Osteoblast (primary cell): ENCODE results near the gene LRRK2. TPM values are rescaled to one million over a fixed set of nuclear protein-coding genes. Genes with fewer than 3 reads are reported as not detected.

Experiments
- DNase-seq: peaks from one replicate; pipeline ENCODE4 v3.0.0; 2011; ENCODE audit warnings: low spot score, mixed read lengths; ENCODE audit not compliant: insufficient read length; ENCODE audit errors: missing footprints
- H2AFZ ChIP-seq: 2 replicates; pipeline ENCODE4 v1.6.0; 2011; ENCODE audit warnings: mild to moderate bottlenecking, low read length
- H3K27ac ChIP-seq: 2 replicates; pipeline ENCODE4 v1.5.1; 2011; ENCODE audit warnings: mild to moderate bottlenecking, low read depth, low read length, moderate library complexity
- H3K27me3 ChIP-seq: 2 replicates; pipeline ENCODE4 v1.6.0; 2012; ENCODE audit warnings: mild to moderate bottlenecking, control low read depth, inconsistent platforms, low read length, moderate library complexity; ENCODE audit not compliant: insufficient read depth
- H3K36me3 ChIP-seq: 2 replicates; pipeline ENCODE4 v1.5.1; 2011; ENCODE audit warnings: mild to moderate bottlenecking, low read length, control low read depth, moderate library complexity; ENCODE audit not compliant: insufficient read depth
- H3K4me1 ChIP-seq: 2 replicates; pipeline ENCODE4 v1.5.1; 2011; ENCODE audit warnings: mild to moderate bottlenecking, low read length, control low read depth, moderate library complexity; ENCODE audit not compliant: insufficient read depth
- H3K4me2 ChIP-seq: 2 replicates; pipeline ENCODE4 v1.6.0; 2011; ENCODE audit warnings: mild to moderate bottlenecking, low read length; ENCODE audit not compliant: insufficient read depth
- H3K4me3 ChIP-seq: fragments of 200-600 bp; sonication (generic); 3 replicates; pipeline ENCODE4 v1.5.1; 2012; ENCODE audit warnings: mild to moderate bottlenecking, low read length, inconsistent platforms; ENCODE audit not compliant: insufficient read depth
- H3K79me2 ChIP-seq: 2 replicates; pipeline ENCODE4 v1.6.0; 2012; ENCODE audit warnings: mild to moderate bottlenecking, low read length, control low read depth, inconsistent platforms; ENCODE audit not compliant: insufficient read depth
- H3K9me3 ChIP-seq: 2 replicates; pipeline ENCODE4 v1.5.1; 2011; ENCODE audit warnings: low read depth, low read length, control low read depth
- H4K20me1 ChIP-seq: 2 replicates; pipeline ENCODE4 v1.6.0; 2012; ENCODE audit warnings: mild to moderate bottlenecking, low read length, control low read depth; ENCODE audit not compliant: insufficient read depth
- CTCF ChIP-seq: IDR thresholded peaks from 2 replicates; pipeline ENCODE4 v1.5.1; 2011; ENCODE audit warnings: mild to moderate bottlenecking, low read depth, low read length, moderate library complexity; ENCODE audit errors: extremely low read depth
- total RNA-seq: library from RNA; depleted of rRNA; stranded (reverse); fragments of >200 nt; gene quantifications from 2 replicates; pipeline ENCODE4 v1.2.3, GENCODE V29; 2012

The LRRK2 gene
- total RNA-seq, 1 donor = 5.1 TPM

DNA sequence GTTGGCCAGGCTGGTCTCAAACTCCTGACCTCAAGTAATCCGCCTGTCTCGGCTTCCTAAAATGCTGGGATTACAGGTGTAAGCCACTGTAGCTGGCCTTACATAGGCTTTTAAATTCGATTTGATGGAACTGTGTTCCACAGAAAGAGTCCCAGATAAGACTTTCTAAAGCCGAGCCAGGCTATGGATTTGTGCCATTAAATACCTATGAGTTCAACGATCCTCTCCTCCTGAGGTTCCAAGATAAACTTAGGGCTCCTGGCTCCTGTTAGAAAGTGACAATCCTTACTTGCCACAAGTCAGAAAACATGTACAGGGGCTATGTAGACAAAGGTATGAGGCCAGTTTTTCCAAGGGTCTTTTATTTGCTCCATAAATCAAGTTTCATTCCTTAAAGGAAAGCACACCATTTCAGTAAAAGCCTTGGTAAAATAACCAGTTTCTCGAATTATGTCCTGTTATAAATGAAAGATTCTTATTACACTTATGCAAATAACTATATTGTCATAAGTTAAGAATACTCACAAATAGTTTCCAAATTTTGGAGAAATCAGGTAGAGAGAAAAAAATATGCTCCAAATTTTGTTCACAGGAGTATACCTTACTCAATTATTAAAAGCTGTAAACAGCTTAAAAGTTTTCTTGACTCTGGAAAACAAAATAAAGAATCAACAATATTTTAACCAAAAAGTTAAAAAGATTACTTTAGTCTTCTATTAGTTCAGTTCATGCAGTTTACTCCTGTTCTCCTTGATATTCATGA lies 36.1 kb upstream of the LRRK2 start:
- no peak for TF ChIP-seq CTCF
- Histone ChIP-seq H3K27ac (no peak overlapping the region), H3K4me2 (no peak overlapping the region), H3K4me3 (no peak overlapping the region), H4K20me1 (no peaks in the 10 kb centered on the region), H3K27me3 (no peaks in the 10 kb centered on the region), H3K9me3 (no peaks in the 10 kb centered on the region), H2AFZ (no peak overlapping the region), H3K79me2 (no peaks in the 10 kb centered on the region), H3K4me1 (no peaks in the 10 kb centered on the region), H3K36me3 (no peaks in the 10 kb centered on the region)
- no peak for DNase-seq

GRCh38 chr12:40192704-40193255 lies 32.0 kb upstream of the LRRK2 start:
- H2AFZ ChIP-seq = no peak overlapping the region
- no peaks in the 10 kb centered on the region for H3K79me2 ChIP-seq
- H3K9me3 ChIP-seq = no peaks in the 10 kb centered on the region
- no peaks in the 10 kb centered on the region for H3K4me1 ChIP-seq
- no peaks in the 10 kb centered on the region for H3K27me3 ChIP-seq
- no peak overlapping the region for H3K4me2 ChIP-seq
- no peaks in the 10 kb centered on the region for H4K20me1 ChIP-seq
- TF ChIP-seq CTCF = no peak
- H3K27ac ChIP-seq = no peak overlapping the region
- no peaks in the 10 kb centered on the region for H3K36me3 ChIP-seq
- H3K4me3 ChIP-seq = no peak overlapping the region
- no peak for DNase-seq

DNA sequence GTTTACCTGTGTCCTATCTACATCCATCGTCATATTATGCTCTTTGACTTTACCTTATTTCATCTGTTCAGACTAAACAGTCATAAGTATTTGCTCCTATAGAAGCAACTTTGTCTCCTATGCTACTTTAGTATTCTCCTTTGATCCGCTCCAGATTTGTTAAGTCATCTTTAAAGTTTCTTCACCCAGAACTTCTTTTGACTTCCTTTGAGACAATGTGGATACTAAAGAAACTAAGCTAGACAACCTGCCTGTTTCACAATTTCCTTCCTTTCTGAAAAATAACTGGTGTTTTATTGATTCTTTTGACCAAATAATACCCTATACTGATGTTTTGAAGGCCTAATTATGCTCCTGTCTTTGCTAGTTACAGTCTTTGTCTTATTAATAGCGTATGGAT lies 30.0 kb upstream of the LRRK2 start:
- no peak overlapping the region for H3K4me3 ChIP-seq
- H3K27me3 ChIP-seq = no peaks in the 10 kb centered on the region
- no peaks in the 10 kb centered on the region for H4K20me1 ChIP-seq
- no peaks in the 10 kb centered on the region for H3K79me2 ChIP-seq
- no peak overlapping the region for H2AFZ ChIP-seq
- no peak for TF ChIP-seq CTCF
- no peak overlapping the region for H3K27ac ChIP-seq
- H3K9me3 ChIP-seq = no peaks in the 10 kb centered on the region
- no peaks in the 10 kb centered on the region for H3K4me1 ChIP-seq
- DNase-seq = no peak
- no peak overlapping the region for H3K4me2 ChIP-seq
- no peaks in the 10 kb centered on the region for H3K36me3 ChIP-seq

GRCh38 chr12:40197590-40197989 lies 27.2 kb upstream of the LRRK2 start:
- H2AFZ ChIP-seq = no peak overlapping the region
- no peaks in the 10 kb centered on the region for H3K9me3 ChIP-seq
- no peak overlapping the region for H3K4me2 ChIP-seq
- H3K27me3 ChIP-seq = no peaks in the 10 kb centered on the region
- no peaks in the 10 kb centered on the region for H3K79me2 ChIP-seq
- no peaks in the 10 kb centered on the region for H4K20me1 ChIP-seq
- H3K36me3 ChIP-seq = no peaks in the 10 kb centered on the region
- no peak for TF ChIP-seq CTCF
- no peaks in the 10 kb centered on the region for H3K4me1 ChIP-seq
- no peak overlapping the region for H3K27ac ChIP-seq
- no peak overlapping the region for H3K4me3 ChIP-seq
- DNase-seq = no peak
